Transverse colon (tissue), 4 donors: ENCODE results near the gene ATG13.

Experiments used
- CTCF ChIP-seq, 5 experiments: fragments of 200-600 bp in 3 of 5; fragments of 450-650 bp in 2 of 5; sonication (generic) in 3 of 5; IDR thresholded peaks; 1 replicate in 2 of 5; 2 replicates in 3 of 5; pipeline ENCODE4 v1.5.1; 2016 to 2017; ENCODE audit warnings: antibody characterized with exemption in 5 of 5, inconsistent platforms in 3 of 5, mild to moderate bottlenecking in 2 of 5, moderate library complexity in 1 of 5
- POLR2A ChIP-seq: fragments of 450-650 bp; IDR thresholded peaks from one replicate; pipeline ENCODE4 v1.6.1; 2016; ENCODE audit warnings: antibody characterized with exemption, mild to moderate bottlenecking, moderate library complexity
- POLR2AphosphoS5 ChIP-seq, 3 donors: sonication (generic); formaldehyde crosslinking; IDR thresholded peaks; one replicate each; pipeline ENCODE4 v1.6.1; 2016; ENCODE audit warnings: antibody characterized with exemption in 3 of 3

GRCh38 chr11:46637546-46637945 lies 20.2 kb downstream of the ATG13 start:
- TF ChIP-seq CTCF (IDR thresholded peaks at IDR 0.05) (no peak), POLR2AphosphoS5 (IDR thresholded peaks at IDR 0.05) (no peak), POLR2A (no peak)
